ENCODE measurements around the gene RETN.

Gene RETN

DNA sequence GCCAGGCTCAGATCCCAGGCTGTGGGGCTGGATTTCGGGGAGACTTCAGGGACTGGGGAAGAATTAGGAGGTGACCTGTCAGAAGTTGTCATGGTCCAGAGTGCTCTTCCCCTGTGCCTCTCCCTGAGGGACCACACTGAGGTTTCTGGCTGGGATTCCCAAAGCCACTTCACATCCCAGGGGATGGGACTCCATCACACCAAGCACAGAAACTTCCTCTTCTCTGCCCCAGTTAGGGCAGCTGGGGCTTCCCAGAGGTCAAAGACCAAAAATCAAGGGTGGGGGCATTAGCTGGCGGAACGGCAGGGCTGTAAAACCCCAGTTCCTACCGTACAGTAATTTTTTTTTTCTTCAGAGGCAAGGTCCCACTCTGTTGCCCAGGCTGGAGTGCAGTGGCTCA lies 25.6 kb downstream of the RETN start:
- in situ Hi-C loops (cut with MboI; ENCODE audit: low pct_unique_long_range_greater_than_20kb, low sequenced_read_pairs, unreplicated experiment) = no loop called here
- no peak for DNase-seq (ENCODE audit: low spot score)
- TF ChIP-seq CTCF (IDR thresholded peaks at IDR 0.05; ENCODE audit: extremely low read depth, insufficient read depth, missing control alignments) = no peak

GRCh38 chr19:7697721-7698287 lies 29.0 kb downstream of the RETN start:
- no peak for DNase-seq (ENCODE audit: low spot score)
- in situ Hi-C loops (cut with MboI; ENCODE audit: low pct_unique_long_range_greater_than_20kb, low sequenced_read_pairs, unreplicated experiment) = no loop called here
- no peak for TF ChIP-seq CTCF (IDR thresholded peaks at IDR 0.05; ENCODE audit: extremely low read depth, insufficient read depth, missing control alignments)

- in situ Hi-C loops (cut with MboI; ENCODE audit: low pct_unique_long_range_greater_than_20kb, low sequenced_read_pairs, unreplicated experiment) = no loop called here
- TF ChIP-seq CTCF (IDR thresholded peaks at IDR 0.05; ENCODE audit: extremely low read depth, insufficient read depth, missing control alignments) = no peak
- DNase-seq (ENCODE audit: low spot score) = no peak
Observed at GRCh38 chr19:7698583-7698982, 29.7 kb downstream of the RETN start.

- TF ChIP-seq CTCF (IDR thresholded peaks at IDR 0.05; ENCODE audit: extremely low read depth, insufficient read depth, missing control alignments) = no peak
- DNase-seq (ENCODE audit: low spot score) = no peak
- in situ Hi-C loops (cut with MboI; ENCODE audit: low pct_unique_long_range_greater_than_20kb, low sequenced_read_pairs, unreplicated experiment) = no loop called here
Observed at GRCh38 chr19:7699003-7699402, 30.2 kb downstream of the RETN start.

DNA sequence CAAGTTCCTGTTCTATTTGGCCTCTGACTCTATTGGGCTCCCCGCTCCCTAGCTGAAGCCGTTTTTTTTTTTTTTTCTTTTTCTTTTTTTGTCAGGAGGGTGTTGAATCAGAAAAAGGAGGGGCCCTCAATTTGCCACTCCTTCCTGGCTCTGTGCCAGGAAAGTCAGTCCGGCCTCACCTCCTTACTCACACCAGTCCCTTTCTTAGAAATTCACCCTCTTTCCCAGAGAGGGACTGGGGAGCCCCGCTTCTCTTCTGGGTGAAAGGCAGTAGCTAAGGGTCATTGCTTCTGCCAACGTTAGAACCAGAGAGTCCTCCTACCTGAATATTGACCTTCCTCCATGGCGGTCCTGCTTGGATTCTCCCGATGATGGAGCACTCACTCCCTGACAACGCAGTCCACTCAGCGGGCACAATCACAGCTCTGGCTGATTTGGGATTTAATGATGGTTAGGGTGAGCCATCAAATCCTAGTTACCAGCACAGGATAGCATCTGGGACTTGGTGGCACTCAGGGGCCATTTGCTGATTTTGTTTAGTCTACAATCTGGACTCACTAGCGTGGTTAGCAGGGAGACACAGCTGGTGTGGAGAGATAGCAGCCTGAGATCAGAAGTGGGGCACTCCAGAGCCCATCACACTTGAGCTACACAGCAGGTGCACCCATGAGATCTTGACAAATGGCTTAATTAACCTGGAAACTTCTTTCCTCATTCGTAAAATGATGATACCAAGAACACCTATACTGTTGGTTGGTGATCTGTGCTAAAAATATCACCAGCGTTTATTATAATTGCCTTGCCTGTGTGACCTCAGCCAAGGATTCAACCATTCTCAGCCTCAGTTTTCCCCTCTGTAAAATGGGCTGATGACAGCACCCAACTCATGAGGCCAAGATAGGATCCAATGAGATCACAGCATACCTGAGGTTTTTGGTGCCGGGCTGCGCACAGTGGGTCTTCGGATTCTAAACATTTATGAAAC lies 30.9 kb downstream of the RETN start:
- no peak for DNase-seq (ENCODE audit: low spot score)
- in situ Hi-C loops (cut with MboI; ENCODE audit: low pct_unique_long_range_greater_than_20kb, low sequenced_read_pairs, unreplicated experiment) = loop anchor here (10.0 kb wide), 1 partner anchor 95 kb away; no protein-coding TSS in a partner anchor
- no peak for TF ChIP-seq CTCF (IDR thresholded peaks at IDR 0.05; ENCODE audit: extremely low read depth, insufficient read depth, missing control alignments)

DNA sequence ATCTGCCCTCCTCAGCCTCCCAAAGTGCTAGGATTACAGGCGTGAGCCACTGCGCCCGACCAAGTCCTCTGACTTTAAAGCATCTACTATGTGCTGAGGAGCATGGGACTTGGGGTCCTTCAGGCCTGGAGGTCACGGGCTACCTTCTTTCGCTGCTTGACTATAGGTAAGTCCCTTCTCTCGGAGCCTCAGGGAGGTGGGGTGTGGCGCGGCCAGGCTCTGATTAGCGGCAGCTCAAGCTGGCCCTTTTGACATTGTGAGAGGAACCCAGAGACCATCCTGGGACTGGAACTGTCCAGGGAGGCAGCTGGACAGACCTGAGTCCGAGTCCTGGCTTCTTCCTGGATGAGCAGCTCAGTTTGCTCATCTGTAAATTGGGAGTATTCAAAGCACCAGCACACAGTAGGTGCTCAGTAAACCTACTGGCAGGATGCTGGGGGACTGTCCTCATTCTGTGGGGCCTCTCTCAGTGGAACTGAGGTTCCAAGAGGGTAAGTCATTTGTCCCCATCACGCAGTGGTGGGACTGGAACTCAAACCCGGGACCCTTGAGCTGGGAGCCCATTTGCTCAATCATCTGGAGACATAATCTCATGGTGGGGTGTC lies 32.3 kb downstream of the RETN start:
- TF ChIP-seq CTCF (IDR thresholded peaks at IDR 0.05; ENCODE audit: extremely low read depth, insufficient read depth, missing control alignments) = no peak
- in situ Hi-C loops (cut with MboI; ENCODE audit: low pct_unique_long_range_greater_than_20kb, low sequenced_read_pairs, unreplicated experiment) = loop anchor here (10.0 kb wide), 1 partner anchor 94 kb away; no protein-coding TSS in a partner anchor
- no peak for DNase-seq (ENCODE audit: low spot score)

Data from GM13977 (cell line).